ELR (cell line): ENCODE measurements around the gene DHRS7.
"Not testable (repeated sequence)": the region's sequence is repeated elsewhere in the genome, so short reads cannot be mapped to it uniquely, and the experiment has no call there.

Experiments
- DNase-seq: peaks from one replicate; pipeline ENCODE4 v3.0.0-alpha.2; 2015; ENCODE audit warnings: low read depth

Gene DHRS7

DNA sequence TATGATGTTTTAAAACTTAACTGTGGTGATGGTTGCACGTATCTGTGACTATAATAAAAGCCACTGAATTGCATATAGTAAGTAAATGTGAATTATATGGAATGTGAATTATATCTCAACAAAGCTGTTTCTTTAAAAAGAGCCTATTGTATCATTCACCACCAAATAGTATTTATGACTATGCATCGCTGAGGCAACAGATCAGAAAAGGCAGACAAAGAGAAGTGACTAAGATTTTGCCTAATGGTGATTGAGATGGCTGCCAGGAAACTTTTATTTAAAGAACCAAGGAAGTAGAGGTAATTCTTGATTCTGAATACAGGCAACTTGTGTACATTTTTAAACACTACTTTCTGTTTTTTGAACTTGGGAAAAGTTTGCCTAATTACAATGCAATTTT, 31.7 kb downstream of the DHRS7 start:
- peak; percentile 57 for DNase-seq

DNA sequence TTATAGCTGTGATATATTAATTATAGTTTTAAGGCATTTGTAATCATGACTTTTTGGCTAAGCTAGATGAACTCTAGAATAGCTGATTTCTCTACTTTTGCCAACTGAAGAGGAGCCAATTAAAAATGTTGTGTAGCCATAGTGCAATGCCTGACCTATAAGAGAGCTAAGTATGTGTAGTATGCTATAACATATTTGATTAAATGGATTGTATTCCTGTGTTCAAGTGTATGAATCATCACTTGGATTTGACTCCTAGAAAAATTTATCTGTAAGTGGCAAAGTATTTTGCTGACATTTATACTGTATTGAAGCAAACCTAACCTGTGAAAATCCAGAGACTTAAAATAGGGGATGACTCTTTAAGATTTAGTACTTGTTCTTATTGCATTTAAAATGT, 39.3 kb downstream of the DHRS7 start:
- no peak for DNase-seq

DNA sequence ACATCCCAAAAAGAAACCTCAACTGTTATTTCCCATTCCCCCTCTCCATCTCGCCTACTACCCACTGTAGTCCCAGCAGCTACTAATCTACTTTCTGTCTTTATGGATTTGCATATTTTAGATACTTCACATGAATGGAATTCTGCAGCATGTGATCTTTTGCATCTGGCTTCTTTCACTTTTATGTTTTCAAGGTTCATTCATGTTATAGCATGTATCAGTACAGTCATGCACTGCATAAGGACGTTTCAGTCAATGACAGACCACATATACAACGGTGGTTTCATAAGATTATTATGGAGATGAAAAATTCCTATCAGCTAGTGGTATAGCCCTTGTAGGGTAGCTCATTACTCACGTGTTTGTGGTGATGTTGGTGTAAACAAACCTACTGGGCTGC, 49.0 kb downstream of the DHRS7 start:
- peak; percentile 52 for DNase-seq

DNA sequence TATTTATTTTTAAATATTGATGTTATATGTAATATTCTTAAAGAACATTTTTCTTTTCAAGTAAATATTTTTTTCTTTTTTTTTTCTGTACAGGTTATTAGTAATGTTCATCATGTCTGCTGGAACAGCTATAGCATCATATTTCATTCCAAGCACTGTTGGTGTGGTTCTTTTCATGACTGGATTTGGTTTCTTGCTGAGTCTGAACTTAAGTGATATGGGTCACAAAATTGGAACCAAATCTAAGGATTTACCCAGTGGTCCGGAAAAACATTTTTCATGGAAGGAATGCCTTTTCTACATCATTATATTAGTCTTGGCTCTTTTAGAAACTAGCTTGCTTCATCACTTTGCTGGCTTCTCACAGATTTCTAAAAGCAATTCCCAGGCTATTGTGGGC, 50.3 kb downstream of the DHRS7 start:
- no peak for DNase-seq

DNA sequence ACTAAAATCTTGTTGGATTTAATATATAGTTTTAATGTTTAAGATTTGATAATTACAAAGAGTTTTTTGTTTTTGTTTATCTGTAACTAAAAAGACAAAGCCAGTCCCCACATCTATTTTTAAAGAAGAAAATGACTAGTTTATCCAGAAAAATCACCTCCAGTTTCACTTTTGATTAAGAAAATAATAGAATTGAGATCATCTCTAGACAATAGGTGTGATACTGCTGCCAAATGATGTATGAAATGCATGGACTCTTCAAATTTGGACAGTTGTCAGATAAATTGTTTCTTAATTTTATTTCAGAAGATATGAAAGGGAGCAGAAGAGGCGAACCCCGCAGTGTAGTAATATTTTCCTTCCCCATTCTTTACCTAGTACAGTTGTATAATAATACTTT, 53.5 kb downstream of the DHRS7 start:
- DNase-seq: no peak

DNA sequence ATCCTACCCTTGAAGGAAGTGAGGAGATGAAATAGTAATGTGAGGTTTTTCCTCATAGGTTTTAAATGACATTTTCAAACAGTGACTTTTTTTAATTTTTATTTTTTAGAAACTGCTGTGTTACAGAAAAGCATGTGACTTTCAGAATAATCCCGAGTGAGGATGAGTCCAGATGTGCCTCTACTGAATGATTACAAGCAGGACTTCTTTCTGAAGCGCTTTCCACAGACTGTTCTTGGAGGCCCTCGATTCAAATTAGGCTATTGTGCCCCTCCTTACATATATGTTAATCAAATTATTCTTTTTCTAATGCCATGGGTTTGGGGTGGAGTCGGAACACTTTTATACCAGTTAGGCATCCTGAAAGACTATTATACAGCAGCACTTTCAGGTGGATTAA, 57.7 kb downstream of the DHRS7 start:
- no peak for DNase-seq

DNA sequence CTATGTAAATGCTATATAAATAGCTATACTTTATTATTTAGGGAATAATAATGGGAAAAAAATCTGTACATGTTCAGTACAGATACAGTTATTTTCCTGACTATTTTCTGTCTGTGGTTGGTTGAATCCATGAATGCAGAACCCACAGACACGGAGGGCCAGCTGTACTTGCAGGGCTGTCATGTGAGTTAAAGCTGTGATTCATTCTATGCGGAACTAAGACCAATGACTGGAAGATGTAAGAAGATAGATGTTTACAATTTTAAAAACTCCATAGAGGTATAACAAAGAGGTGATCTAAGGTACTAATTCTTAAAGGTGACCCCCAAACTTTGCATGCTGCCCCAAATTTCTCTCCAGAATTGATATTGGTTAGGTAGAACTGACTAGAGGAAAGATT, 58.9 kb downstream of the DHRS7 start:
- DNase-seq: peak; percentile 62

DNA sequence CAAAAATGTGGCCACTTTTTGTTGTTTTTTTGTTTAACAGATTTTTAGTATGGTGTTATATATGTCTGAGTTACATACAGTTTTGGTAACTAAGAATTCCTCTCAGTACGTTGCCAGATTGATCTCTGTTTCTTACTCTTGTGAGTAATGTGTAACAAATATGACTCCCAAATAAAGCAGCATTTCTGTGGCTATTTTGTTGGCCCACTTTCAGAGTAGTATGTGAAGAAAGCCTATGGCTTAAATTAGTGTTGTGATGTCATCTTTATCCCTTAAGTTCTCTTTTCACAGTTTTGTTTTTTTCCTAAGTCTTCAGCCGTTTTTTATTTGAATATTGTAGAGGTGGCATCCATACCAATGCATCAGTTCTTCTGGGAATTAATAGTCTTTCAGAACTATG, 62.8 kb downstream of the DHRS7 start:
- peak; percentile 71 for DNase-seq

DNA sequence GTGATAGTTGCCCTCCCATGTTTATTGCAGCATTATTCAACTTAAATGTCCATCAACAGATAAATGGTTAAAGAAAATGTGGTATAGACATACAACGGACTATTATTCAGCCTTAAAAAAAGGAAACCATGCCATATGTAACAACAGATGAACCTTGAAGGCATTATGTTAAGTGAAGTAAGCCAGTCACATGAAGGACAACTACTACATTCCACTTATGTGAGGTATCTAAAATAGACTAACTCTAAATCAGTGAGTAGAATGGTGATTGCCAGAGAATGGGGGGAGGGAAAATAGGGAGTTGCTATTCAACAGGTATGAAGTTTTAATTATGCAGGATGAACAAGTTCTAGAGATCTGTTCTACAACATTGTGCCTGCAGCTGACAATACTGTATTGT, 63.4 kb downstream of the DHRS7 start:
- DNase-seq: peak; percentile 32

DNA sequence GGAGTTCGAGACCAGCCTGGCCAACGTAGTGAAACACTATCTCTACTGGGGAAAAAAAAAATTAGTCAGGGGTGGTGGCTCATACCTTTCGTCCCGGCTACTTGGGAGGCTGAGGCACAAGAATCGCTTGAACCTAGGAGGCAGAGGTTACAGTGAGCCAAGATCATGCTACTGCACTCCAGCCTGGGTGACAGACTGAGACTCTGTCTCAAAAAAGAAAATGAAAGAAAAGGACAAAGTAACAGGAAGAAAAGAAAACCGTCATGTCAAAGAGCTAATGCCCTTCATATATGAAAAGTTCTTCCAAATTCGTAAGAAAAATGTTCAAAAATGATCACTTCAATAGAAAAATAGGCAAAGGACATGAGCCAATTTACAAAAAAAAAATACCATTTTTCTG, 65.3 kb downstream of the DHRS7 start:
- DNase-seq: not testable (repeated sequence)

DNA sequence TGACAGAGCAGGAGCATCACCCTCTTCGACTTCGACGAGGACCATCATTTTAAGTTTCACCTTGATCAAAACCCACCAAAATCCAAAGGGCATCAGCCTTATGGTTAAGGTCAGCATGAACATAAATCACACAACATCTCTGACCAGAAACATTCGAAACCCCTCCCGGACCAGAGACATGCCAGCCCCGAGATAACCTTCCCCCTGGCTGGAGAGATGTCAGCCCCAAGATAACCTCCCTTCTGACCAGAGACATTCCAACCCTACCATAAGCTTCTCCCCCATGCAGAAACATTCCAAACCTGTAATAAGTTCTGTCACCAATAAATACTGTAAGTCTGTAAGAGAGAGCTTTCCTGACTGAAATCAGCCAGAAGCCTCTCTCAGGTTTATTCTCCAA, 67.2 kb downstream of the DHRS7 start:
- no peak for DNase-seq

DNA sequence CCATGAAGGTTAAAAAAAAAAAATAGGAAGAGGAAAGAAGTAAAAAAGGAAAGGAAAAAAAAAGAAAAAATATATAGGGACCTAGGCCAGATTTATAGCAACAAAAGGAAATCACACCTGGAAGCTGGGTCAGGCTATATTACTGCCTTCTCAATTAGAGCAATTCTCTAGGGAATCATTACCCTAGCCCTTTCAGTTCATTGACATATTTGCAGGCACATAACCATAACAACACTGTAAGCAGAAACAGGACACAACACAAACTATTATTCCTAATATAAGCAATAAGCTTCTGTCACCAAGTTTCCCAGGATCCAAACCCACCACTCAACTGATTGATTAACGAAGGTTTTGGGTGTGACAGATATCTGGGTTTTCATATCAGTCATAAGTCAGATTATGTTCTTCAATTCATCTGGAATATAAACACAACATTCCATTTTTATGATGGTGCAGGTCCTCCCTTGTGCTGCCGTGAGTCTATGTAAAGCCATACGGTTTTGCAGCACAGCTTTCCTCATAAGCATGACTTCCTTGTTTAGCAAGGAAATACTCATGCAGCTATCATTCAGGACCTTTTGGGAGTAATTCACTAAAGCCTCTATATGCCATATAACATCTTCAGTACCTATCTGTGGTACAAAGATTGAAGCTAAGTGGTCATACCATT, 69.3 kb downstream of the DHRS7 start:
- DNase-seq: peak; percentile 93

DNA sequence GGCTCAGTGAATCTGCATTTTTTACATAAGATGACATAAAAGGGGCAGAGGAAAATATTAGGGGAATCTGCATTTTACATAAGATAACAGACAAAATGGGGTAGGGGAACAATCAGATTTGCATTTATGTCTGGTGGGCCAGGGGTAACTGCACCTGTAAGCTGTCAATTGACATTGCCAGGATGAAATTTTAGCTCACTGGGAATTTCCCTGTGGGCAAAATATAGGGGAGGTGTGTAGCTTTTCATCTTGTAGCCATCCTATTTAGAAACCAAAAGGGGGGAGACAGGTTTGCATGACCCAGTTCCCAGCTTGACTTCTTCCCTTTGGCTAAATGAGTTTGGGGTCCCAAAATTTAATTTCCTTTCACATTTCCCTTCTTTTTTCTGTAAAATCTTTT, 70.0 kb downstream of the DHRS7 start:
- DNase-seq: no peak

DNA sequence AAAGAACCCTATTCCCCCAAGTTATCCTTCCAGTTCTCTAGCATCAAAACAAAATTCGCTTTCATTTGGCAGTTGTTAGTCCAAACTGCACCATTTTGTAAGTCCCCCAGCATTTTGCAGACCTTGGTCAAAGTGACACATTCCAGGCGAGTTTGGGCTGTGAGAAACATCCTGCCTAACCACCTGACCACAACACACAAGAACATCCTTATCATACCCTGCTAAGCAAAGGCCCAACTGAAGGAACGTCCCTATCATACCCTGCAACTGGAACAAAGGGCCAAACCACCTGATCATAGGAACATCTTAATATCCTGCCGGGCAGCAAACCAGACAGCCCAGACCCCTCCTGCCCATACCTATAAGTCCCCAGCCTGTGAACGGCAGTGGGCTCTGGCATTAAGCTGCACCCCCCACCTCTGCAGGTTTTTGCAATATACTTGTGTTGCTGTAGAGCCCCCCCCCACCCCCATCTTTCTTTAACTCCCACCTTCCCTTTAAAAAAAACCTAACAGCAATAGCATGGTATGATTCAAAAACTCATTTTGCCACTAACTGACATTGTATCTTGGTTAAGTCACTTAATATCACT, 70.8 kb downstream of the DHRS7 start:
- DNase-seq: peak; percentile 90
